Cortex of kidney (tissue), 1 donor: ENCODE data around the gene APOE.
"Not testable (repeated sequence)": the region's sequence is repeated elsewhere in the genome, so short reads cannot be mapped to it uniquely, and the experiment has no call there.

Source experiments
- DNase-seq: peaks from one replicate; lab custom pipeline; 2025; lab: John Stamatoyannopoulos, UW

Gene APOE

DNA sequence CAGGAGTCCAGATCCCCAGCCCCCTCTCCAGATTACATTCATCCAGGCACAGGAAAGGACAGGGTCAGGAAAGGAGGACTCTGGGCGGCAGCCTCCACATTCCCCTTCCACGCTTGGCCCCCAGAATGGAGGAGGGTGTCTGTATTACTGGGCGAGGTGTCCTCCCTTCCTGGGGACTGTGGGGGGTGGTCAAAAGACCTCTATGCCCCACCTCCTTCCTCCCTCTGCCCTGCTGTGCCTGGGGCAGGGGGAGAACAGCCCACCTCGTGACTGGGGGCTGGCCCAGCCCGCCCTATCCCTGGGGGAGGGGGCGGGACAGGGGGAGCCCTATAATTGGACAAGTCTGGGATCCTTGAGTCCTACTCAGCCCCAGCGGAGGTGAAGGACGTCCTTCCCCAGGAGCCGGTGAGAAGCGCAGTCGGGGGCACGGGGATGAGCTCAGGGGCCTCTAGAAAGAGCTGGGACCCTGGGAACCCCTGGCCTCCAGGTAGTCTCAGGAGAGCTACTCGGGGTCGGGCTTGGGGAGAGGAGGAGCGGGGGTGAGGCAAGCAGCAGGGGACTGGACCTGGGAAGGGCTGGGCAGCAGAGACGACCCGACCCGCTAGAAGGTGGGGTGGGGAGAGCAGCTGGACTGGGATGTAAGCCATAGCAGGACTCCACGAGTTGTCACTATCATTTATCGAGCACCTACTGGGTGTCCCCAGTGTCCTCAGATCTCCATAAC, at the start of gene APOE:
Gene APOE, plus strand, starts transcription at position 360 of the 724 bp plus-strand sequence. CDS start 829 bp downstream, outside the sequence.
- no peak for DNase-seq

DNA sequence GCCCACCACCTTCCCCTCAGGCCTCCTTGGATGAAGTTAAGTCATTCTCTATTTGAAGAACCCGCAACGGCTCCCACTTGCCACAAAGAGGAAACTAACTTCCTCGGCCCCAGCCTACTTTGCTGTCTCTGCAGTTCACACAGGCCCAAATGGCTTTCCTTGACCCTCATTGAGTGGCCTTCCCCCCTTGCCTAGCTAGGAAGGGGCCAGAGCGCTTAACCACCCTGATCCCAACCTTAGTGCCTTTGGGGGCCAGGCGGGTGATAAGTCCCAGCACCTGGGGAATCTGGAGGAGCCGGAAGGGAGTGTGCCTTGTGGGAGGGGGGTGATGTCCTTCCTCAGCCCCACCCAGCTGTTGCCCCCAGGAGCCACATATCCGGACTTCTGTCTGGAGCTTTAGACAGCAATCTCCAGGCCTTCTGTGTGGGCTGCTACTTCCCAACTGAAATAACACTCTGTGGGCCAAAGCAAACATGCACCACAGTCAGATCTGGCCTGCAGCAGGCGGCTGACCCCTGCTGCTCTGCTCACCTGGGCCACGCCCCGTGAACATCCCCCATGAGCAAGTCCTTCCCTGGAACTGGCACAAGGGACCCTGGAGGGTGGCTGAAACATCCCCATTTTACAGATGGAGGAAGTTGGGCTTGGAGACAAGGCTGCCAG, 49.0 kb upstream of the APOE start:
- no peak for DNase-seq

DNA sequence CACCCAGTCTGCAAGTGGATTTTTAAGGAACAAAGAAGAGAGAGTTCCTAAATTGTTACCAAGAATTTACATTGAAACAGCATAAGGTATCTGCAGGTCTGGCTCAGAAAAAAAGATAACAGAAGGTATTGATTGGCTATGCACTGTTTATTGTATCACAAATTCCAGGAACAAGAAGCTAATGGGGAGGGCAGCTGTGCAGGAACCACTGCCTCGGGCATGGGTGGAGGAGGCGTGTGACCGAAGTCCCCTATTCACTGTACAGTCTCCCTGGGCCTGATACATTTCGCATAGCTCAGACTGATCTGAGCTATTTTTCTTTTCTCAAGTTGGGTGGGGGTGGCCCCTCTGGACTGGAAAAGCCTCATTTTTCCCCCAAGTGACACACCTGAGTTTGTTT, 47.8 kb upstream of the APOE start:
- no peak for DNase-seq

DNA sequence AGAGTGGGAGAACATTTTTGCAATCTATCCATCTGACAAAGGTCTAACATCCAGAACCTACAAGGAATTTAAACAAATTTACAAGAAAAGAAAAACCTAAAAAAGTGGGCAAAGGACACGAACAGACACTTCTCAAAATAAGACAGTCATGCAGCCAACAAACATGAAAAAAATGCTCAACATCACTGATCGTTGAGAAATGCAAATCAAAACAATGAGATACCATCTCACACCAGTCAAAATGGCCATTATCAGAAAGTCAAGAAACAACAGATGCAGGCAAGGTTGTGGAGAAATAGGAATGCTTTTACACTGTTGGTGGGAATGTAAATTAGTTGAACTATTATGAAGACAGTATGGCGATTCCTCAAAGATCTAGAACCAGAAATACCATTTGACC, 44.0 kb upstream of the APOE start:
- not testable (repeated sequence) for DNase-seq

GRCh38 chr19:44863990-44864389, 41.6 kb upstream of the APOE start:
- DNase-seq = no peak

DNA sequence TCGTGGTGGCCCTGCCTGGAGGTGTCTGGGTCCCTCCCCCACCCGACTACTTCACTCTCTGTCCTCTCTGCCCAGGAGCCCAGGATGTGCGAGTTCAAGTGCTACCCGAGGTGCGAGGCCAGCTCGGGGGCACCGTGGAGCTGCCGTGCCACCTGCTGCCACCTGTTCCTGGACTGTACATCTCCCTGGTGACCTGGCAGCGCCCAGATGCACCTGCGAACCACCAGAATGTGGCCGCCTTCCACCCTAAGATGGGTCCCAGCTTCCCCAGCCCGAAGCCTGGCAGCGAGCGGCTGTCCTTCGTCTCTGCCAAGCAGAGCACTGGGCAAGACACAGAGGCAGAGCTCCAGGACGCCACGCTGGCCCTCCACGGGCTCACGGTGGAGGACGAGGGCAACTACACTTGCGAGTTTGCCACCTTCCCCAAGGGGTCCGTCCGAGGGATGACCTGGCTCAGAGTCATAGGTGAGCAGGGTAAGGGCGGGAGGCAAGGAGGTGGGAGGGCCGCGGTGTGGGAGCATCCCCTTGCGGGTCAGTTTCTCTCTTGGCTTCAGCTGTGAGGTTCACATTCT, 40.3 kb upstream of the APOE start:
- no peak for DNase-seq

DNA sequence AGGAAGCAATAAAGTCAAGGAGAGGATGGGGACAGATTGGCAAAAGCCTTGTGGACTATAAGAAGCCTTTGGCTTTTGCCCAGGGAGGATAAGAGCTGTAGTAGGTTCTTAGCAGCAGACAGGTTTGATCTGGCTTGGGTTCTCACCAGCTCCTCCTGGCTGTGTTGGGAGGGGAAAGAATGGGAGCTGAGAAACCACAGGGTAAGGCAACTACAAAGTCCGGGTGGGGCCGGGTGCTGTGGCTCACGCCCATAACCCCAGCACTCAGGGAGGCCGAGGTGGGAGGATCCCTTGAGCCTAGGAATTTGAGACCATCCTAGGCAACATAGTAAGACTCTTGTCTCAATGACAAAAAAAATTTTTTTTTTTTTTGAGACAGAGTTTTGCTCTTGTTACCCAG, 38.9 kb upstream of the APOE start:
- no peak for DNase-seq

GRCh38 chr19:44867578-44867977, 38.0 kb upstream of the APOE start:
- DNase-seq = no peak

DNA sequence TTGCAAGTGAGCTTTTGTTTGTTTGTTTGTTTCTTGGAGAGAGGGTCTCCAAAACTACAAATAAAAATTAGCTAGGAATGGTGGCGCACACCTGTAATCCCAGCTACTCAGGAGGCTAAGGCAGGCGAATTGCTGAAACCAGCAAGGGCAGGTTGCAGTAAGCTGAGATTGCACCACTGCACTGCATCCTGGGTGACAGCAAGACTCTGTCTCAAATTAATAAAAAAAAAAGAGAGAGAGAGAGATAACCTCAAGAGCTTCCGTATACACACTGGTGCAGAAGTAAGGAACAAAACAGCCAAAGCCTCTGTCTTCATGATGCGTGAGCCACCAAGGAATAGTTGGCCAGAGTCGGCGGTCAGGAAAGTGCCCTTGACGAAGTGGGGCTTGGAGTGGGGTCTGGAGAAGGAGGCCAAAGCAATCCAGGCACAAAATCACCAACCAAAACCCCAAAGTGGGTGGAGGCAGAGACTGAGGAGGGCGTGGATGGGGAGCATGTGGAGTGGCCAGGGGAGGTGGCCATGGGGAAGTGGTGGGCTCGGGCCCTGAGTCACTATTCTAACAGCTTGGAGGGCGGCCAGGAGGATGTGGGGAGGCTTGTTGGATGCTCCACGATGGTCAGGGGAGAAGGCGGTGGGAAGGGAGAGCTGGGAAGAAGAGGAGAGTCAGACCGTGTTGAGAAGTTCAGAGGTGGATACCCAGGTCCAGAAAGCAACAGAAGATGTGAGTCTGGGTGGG, 35.7 kb upstream of the APOE start:
- DNase-seq = no peak

DNA sequence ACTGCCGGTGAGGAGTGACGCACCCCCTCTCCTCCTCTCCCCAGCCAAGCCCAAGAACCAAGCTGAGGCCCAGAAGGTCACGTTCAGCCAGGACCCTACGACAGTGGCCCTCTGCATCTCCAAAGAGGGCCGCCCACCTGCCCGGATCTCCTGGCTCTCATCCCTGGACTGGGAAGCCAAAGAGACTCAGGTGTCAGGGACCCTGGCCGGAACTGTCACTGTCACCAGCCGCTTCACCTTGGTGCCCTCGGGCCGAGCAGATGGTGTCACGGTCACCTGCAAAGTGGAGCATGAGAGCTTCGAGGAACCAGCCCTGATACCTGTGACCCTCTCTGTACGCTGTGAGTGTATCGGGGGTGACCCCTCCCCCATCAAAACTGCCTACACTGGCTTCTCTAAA, 33.8 kb upstream of the APOE start:
- DNase-seq = no peak

GRCh38 chr19:44872661-44873060, 32.9 kb upstream of the APOE start:
- DNase-seq = no peak

GRCh38 chr19:44874317-44874716, 31.3 kb upstream of the APOE start:
- DNase-seq = no peak

GRCh38 chr19:44875666-44876451, 29.7 kb upstream of the APOE start:
- no peak for DNase-seq

DNA sequence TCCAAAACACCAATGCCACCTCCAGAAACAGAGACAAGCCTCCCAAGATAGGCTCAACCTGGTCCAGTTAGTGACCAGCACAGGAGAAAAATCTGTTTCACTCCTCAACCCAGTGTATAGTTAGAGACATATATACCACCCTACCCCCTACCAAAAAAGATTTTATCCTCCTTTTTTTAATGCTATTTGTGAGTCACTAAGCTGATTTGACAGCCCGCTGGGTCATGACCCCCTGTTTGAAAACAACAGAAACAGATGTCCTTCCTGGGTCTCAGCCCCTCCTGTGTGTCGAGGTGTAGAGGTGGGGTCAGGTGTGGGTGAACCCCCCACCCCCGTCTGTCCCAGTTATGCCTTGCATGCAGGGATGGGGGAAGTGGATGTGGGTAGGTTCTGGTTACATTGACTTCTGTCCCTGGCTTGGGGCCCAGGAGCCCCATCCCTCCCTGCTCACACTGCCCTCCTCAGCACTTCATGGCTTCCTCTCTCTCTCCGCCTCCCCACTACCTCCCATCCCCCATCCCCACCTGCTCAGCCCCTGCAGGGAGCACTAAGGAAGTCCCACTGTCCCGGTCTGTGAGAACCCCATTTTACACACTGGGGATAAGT, 28.6 kb upstream of the APOE start:
- no peak for DNase-seq

DNA sequence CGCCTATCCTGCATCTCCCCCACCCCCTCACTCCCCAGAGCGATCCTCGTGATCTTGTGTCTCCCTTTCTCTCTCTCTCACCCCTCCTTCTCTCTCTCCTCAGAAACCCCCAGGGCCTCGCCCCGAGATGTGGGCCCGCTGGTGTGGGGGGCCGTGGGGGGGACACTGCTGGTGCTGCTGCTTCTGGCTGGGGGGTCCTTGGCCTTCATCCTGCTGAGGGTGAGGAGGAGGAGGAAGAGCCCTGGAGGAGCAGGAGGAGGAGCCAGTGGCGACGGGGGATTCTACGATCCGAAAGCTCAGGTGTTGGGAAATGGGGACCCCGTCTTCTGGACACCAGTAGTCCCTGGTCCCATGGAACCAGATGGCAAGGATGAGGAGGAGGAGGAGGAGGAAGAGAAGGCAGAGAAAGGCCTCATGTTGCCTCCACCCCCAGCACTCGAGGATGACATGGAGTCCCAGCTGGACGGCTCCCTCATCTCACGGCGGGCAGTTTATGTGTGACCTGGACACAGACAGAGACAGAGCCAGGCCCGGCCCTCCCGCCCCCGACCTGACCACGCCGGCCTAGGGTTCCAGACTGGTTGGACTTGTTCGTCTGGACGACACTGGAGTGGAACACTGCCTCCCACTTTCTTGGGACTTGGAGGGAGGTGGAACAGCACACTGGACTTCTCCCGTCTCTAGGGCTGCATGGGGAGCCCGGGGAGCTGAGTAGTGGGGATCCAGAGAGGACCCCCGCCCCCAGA, 27.3 kb upstream of the APOE start:
- no peak for DNase-seq

DNA sequence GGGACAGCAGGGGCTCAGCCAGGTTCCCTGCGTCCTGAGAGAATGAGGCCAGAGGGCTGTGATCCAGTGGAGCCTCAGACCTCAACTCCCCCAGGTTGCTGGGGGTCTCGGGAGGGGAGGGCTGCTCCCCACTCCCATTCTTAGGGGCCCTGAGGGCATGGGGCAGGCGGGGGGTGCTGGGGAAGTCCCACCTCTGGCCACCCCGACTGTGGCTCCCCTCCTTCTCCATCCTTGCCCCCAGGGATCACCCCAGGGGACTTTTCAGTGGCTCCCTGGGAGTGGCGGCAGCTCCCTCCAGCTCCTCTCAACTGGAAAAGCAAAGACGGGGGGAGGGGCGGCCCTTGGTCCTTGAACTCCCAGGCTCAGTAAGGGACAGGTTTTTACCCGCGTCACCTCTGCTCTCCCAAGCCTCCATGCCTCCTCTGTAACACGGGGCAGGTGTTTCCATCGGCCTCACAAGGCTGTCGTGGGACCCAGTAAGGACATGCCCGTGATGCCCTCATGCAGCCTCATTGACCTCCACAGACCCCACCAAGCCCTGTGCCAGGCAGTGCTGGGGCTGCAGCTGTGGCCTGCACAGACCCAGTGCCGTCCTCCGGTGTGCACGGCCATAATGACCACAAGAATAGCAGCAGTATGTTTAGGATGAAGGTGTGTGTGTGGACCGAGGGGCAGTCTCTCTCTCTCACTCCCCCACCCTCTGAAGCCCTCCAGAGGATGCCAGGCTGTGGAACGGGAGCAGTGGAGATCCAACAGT, 26.1 kb upstream of the APOE start:
- DNase-seq = no peak

GRCh38 chr19:44882063-44882462, 23.5 kb upstream of the APOE start:
- DNase-seq = no peak

GRCh38 chr19:44882619-44883397, 22.8 kb upstream of the APOE start:
- DNase-seq = not testable (repeated sequence)

GRCh38 chr19:44883922-44884321, 21.7 kb upstream of the APOE start:
- DNase-seq = no peak
